Measurements from ENCODE around the gene P2RX3.
"Not testable (repeated sequence)": the region's sequence is repeated elsewhere in the genome, so short reads cannot be mapped to it uniquely, and the experiment has no call there.

P2RX3 gene

GRCh38 chr11:57327721-57328120, 10.4 kb upstream of the P2RX3 start:
- DNase-seq: no peak

GRCh38 chr11:57330029-57330428, 8.1 kb upstream of the P2RX3 start:
- no peak for DNase-seq

GRCh38 chr11:57331720-57332119, 6.4 kb upstream of the P2RX3 start:
- DNase-seq: no peak

- DNase-seq: no peak
Measured at GRCh38 chr11:57332694-57333440, 5.3 kb upstream of the P2RX3 start.

- DNase-seq: no peak
Measured at GRCh38 chr11:57335023-57335342, 3.2 kb upstream of the P2RX3 start.

GRCh38 chr11:57335343-57336110, 2.6 kb upstream of the P2RX3 start, which contains the start of gene SSRP1:
Gene SSRP1, minus strand, starts transcription at chr11:57335892. Its CDS starts 771 bp downstream, at chr11:57335121.
- peak; percentile 87 for DNase-seq

GRCh38 chr11:57336111-57336666, 2.0 kb upstream of the P2RX3 start:
- no peak for DNase-seq

GRCh38 chr11:57336856-57337255, 1.3 kb upstream of the P2RX3 start:
- DNase-seq: not testable (repeated sequence)

- no peak for DNase-seq
Measured at GRCh38 chr11:57339328-57339727, 1.2 kb downstream of the P2RX3 start.

- no peak for DNase-seq
Measured at GRCh38 chr11:57340039-57340615, 2.0 kb downstream of the P2RX3 start.

GRCh38 chr11:57341250-57341808, 3.2 kb downstream of the P2RX3 start:
- no peak for DNase-seq

GRCh38 chr11:57342702-57343101, 4.5 kb downstream of the P2RX3 start:
- no peak for DNase-seq

- peak; percentile 66 for DNase-seq
Measured at GRCh38 chr11:57343825-57344224, 5.7 kb downstream of the P2RX3 start.

GRCh38 chr11:57344826-57345225, 6.7 kb downstream of the P2RX3 start:
- DNase-seq: no peak

GRCh38 chr11:57345555-57346211, 7.5 kb downstream of the P2RX3 start:
- DNase-seq: peak; percentile 75

- DNase-seq: no peak
Measured at GRCh38 chr11:57347336-57347735, 9.2 kb downstream of the P2RX3 start.

GRCh38 chr11:57348052-57348451, 9.9 kb downstream of the P2RX3 start:
- no peak for DNase-seq

- DNase-seq: no peak
Measured at GRCh38 chr11:57348636-57349313, 10.6 kb downstream of the P2RX3 start.

GRCh38 chr11:57349491-57350274, 11.5 kb downstream of the P2RX3 start:
- no peak for DNase-seq

- DNase-seq: no peak
Measured at GRCh38 chr11:57353036-57353435, 14.9 kb downstream of the P2RX3 start.

GRCh38 chr11:57353446-57353845, 15.3 kb downstream of the P2RX3 start:
- DNase-seq: no peak
